Testis (tissue), 3 donors: ENCODE measurements around the gene EZH2. TPM values are rescaled to one million over a fixed set of nuclear protein-coding genes. Genes with fewer than 3 reads are reported as not detected.

Source experiments
- DNase-seq: peaks from one replicate; pipeline ENCODE4 v3.0.0-alpha.2; 2019
- H3K27ac ChIP-seq, 2 donors: fragments of 200-600 bp; sonication (generic); one replicate each; pipeline ENCODE4 v1.5.1; 2019
- H3K27me3 ChIP-seq: fragments of 200-600 bp; sonication (generic); one replicate; pipeline ENCODE4 v1.5.1; 2019
- H3K36me3 ChIP-seq: fragments of 200-600 bp; sonication (generic); one replicate; pipeline ENCODE4 v1.5.1; 2017; ENCODE audit warnings: low read depth; ENCODE audit errors: missing control alignments
- H3K4me1 ChIP-seq: fragments of 200-600 bp; sonication (generic); one replicate; pipeline ENCODE4 v1.5.1; 2019
- H3K4me3 ChIP-seq, 2 donors: fragments of 200-600 bp; sonication (generic); one replicate each; pipeline ENCODE4 v1.5.1; 2017 to 2019
- H3K9me3 ChIP-seq: fragments of 200-600 bp; sonication (generic); one replicate; pipeline ENCODE4 v1.5.1; 2017
- POLR2A ChIP-seq: fragments of 450-650 bp; IDR thresholded peaks from one replicate; pipeline ENCODE4 v1.6.1; 2017; ENCODE audit warnings: antibody characterized with exemption, mild to moderate bottlenecking, moderate library complexity
- WGBS, 2 donors: methylation state at CpG; one replicate each; pipeline ENCODE4 v1.1.5; 2018; 5-methylcytosine and 5-hydroxymethylcytosine counted together
- intact Hi-C: fragments of 100-400 bp; cut with DNase I; formaldehyde crosslinking; loops from one replicate; pipeline ENCODE4 v1.15.1; 2023; ENCODE audit warnings: low total_unique reads
- polyA plus RNA-seq: library from polyadenylated mRNA; stranded (reverse); fragments of 350-450 nt; fragmentation: Illumina TruSeq; extraction: RNeasy Lipid Tissue Mini Kit (QIAGEN cat#74804); gene quantifications from one replicate; pipeline ENCODE4 v1.2.3, GENCODE V29; 2014; ENCODE audit warnings: low read depth, low replicate concordance; ENCODE audit not compliant: insufficient read depth
- total RNA-seq, 2 donors: library from RNA; depleted of rRNA; stranded (reverse); fragments of >200 nt; gene quantifications; one replicate each; pipeline ENCODE4 v1.2.3, GENCODE V29; 2016
- TF ChIP-seq, protein P1 (sequence below), 3 experiments: fragments of 450-650 bp in 2 of 3; fragments of 200-600 bp in 1 of 3; sonication (generic) in 1 of 3; IDR thresholded peaks; one replicate each; pipeline ENCODE4 v1.5.1; 2016 to 2019; ENCODE audit warnings: antibody characterized with exemption in 3 of 3, mild to moderate bottlenecking in 2 of 3, moderate library complexity in 1 of 3

The EZH2 gene
- total and polyA plus RNA-seq, 3 donors from 2014 or later: 27.0 to 60.3 (median 36.0) TPM

DNA sequence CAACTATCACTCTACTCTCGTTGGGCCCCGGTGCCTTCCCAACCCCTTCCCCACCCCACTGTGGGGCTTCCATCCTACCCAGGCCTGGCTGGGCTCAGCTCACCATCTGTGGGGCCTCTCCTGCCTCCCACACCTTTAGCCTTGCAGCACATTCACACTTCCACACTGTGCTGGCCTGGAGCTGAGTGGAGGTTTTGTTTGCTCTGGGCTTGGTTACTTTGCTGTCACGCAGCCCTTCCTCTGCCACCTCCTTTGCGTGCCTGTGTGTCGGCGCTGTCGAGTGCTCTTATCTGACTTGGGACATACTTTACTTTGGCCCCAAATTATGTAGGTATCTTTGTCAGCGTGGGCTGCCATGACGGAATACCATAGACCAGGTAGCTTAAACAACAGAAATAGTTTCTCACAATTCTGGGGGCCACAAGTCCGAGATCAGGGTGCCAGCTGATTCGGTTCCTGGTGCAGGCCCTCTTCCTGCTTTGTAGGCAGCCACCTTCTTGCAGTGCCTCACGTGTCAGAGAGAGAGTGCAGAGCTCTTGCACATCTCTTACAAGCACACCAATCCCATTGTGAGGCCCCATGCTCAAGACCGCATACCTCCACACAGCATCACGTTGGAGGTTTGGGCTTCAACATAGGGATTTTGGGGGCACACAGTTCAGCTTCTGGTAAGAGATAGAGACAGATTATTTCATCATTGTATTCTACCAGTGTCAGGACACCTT is 96.4 kb downstream of the EZH2 start:
- intact Hi-C loops: no loop called here
- no peak for DNase-seq
- no peaks in the 10 kb centered on the region for H3K4me1 ChIP-seq
- H3K4me3 ChIP-seq: no peak overlapping the region
- 83 to 91% methylated on average over 13 to 14 of the region's 14 CpGs for WGBS, 2 donors
- no peak overlapping the region for H3K27ac ChIP-seq
- no peaks in the 10 kb centered on the region for H3K9me3 ChIP-seq
- H3K36me3 ChIP-seq: no peaks in the 10 kb centered on the region
- TF ChIP-seq, protein P1, sequence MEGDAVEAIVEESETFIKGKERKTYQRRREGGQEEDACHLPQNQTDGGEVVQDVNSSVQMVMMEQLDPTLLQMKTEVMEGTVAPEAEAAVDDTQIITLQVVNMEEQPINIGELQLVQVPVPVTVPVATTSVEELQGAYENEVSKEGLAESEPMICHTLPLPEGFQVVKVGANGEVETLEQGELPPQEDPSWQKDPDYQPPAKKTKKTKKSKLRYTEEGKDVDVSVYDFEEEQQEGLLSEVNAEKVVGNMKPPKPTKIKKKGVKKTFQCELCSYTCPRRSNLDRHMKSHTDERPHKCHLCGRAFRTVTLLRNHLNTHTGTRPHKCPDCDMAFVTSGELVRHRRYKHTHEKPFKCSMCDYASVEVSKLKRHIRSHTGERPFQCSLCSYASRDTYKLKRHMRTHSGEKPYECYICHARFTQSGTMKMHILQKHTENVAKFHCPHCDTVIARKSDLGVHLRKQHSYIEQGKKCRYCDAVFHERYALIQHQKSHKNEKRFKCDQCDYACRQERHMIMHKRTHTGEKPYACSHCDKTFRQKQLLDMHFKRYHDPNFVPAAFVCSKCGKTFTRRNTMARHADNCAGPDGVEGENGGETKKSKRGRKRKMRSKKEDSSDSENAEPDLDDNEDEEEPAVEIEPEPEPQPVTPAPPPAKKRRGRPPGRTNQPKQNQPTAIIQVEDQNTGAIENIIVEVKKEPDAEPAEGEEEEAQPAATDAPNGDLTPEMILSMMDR (IDR thresholded peaks at IDR 0.05): no peak
- no peak for TF ChIP-seq POLR2A
- no peaks in the 10 kb centered on the region for H3K27me3 ChIP-seq

GRCh38 chr7:148783801-148784527 is 100.1 kb downstream of the EZH2 start:
- H3K27ac ChIP-seq: no peak overlapping the region
- H3K4me1 ChIP-seq: no peaks in the 10 kb centered on the region
- no peak overlapping the region for H3K4me3 ChIP-seq
- intact Hi-C loops: no loop called here
- H3K27me3 ChIP-seq: no peaks in the 10 kb centered on the region
- no peaks in the 10 kb centered on the region for H3K9me3 ChIP-seq
- H3K36me3 ChIP-seq: no peaks in the 10 kb centered on the region
- no peak for TF ChIP-seq POLR2A
- TF ChIP-seq, protein P1 (IDR thresholded peaks at IDR 0.05): no peak
- WGBS, 2 donors: 74 to 87% methylated on average over 15 of the region's 15 CpGs
- no peak for DNase-seq

DNA sequence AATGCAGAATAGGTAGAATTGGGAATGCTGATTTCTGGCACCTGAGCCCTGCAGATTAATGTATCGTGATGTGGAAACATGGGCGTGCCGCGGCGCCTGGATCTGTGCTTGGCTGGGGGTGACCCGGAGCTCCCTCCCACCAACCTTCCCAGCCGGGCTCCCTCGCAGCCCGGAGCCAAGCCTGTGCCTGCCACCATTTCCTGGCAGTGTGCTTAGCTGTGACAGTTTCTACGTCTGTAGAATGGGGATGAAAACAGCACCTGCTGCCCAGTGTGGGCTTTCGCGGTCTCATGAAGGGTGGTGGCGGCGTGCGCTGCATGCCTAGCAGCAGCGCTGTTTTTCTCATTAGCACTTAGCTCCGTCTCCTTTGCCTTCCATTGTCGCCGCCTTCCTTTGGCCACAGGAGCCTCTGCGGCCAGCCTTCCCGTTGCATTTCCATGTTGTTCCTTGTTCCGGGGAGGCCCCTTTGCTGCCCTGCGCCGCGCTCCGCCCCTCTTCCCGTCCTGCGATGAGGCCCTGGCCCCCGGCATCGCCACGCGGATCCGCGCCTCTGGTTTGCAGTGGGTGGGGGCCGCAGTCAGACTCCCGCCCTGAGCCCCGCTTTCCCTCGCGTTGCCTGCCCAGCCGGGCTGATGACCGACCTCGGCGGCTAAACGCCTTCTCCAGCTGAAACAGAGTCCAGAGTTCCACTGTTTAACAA is 101.2 kb downstream of the EZH2 start:
- intact Hi-C loops: no loop called here
- no peaks in the 10 kb centered on the region for H3K36me3 ChIP-seq
- no peaks in the 10 kb centered on the region for H3K27me3 ChIP-seq
- H3K27ac ChIP-seq: no peak overlapping the region
- no peaks in the 10 kb centered on the region for H3K4me1 ChIP-seq
- no peak for DNase-seq
- no peaks in the 10 kb centered on the region for H3K9me3 ChIP-seq
- H3K4me3 ChIP-seq: peak overlapping the region in 1 of 2 donors; percentile 20
- 58 to 72% methylated on average over 39 to 44 of the region's 44 CpGs for WGBS, 2 donors
- TF ChIP-seq, protein P1 (IDR thresholded peaks at IDR 0.05): no peak
- TF ChIP-seq POLR2A: no peak

DNA sequence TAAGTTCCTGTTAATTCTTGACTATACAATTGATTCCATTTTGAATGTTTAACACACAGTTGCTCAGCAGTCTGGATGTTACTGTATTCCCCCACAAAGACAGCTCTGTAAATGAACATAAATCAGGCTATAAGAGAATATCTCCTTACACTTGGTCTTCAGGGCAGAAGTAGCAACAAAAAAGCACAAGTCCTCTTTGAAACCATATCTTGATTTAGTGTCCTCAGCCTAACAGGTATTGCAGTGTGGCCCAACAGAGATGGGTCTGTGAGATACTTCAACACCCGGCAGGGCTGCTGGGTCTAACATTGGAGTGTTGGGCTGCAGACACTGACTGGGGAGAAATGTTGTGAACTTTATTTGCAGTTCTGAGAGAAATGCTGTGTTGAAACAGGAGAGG is 109.6 kb downstream of the EZH2 start:
- H3K36me3 ChIP-seq: no peaks in the 10 kb centered on the region
- 78 to 91% methylated on average over 1 of the region's 1 CpG for WGBS, 2 donors

More for the DNA sequence above, 109.6 kb downstream of the EZH2 start:
- Histone ChIP-seq H3K4me1 (no peaks in the 10 kb centered on the region), H3K9me3 (no peaks in the 10 kb centered on the region), H3K27me3 (no peaks in the 10 kb centered on the region), H3K4me3 (no peak overlapping the region), H3K27ac (no peak overlapping the region)
- no peak for DNase-seq
- TF ChIP-seq POLR2A: no peak
- TF ChIP-seq, protein P1 (IDR thresholded peaks at IDR 0.05): no peak
- intact Hi-C loops: no loop called here
